HG03378 (cell line): ENCODE measurements around the gene ANXA9.

ENCODE experiments used
- ATAC-seq: cut with Tn5 transposase; IDR thresholded peaks from one replicate; pipeline ENCODE4 v1.9.1; 2021; ENCODE audit warnings: mild to moderate bottlenecking, moderate library complexity; ENCODE audit not compliant: unreplicated experiment

Gene ANXA9

DNA sequence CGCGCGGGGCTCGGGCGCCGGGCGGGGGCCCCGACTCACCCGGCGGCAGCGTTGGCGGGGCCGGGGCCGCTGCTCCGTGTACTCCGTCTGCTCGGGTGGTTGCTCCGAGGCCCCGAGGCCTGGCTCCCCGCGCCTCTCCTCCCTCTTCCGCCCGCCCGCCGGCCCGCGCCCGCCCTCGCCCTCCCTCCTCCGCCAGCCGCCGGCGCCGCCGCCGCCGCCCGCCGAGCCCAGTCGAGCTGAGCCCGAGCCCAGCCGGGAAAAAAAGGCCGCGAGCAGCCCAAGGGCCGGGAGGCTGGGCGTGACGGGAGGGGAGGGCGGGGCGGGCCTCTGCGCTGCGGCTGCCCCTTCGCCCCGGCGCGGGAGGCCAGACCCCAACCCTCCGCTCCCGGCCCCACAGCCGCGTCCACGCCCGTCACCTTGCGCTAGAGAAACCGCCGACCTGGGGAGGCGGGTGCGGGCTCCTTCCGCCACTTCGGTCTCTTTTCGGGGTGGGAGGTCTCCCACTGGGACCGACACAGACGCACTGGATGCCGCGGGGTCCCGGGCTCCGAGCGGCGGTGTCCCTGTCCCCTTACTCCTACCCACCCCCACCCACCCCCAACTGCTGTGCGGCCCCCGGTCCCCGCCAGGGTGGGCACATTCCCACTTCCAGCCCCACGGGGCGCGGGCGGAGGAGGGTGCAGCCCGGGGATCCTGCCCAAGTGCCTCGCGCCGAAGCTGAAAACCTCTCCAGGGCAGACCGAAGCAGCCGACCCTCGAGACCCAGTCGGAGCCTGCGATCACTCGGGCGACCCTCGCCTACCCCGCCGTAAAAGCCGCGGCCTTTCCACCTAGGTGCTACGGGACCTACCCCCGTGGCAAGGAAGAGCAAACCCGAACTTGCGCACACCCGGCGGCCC, 7.3 kb upstream of the ANXA9 start, which contains the start of gene CERS2:
CERS2 (minus strand) TSS at position 256 of the 899 bp plus-strand sequence. CDS start 5,745 bp downstream, outside the sequence.
- no peak for ATAC-seq

DNA sequence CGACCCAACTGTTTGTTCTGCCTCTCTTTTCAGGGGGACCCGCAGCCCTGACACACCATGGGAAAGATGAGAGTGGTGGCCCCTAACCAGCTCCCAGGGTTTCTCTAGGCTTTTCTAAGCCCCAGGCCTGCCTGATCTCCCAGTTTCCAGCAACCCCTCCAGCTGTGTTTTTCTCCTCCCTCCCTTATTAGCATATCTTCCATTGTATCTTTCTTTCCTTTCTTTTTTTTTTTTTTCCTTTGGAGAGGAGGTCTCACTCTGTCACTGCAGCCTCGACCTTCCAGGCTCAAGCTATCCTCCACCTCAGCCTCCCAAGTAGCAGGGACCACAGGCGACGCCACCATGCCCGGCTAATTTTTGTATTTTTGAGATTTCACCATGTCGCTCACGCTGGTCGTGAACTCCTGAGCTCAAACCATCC, 5.7 kb upstream of the ANXA9 start:
- ATAC-seq, result no peak

DNA sequence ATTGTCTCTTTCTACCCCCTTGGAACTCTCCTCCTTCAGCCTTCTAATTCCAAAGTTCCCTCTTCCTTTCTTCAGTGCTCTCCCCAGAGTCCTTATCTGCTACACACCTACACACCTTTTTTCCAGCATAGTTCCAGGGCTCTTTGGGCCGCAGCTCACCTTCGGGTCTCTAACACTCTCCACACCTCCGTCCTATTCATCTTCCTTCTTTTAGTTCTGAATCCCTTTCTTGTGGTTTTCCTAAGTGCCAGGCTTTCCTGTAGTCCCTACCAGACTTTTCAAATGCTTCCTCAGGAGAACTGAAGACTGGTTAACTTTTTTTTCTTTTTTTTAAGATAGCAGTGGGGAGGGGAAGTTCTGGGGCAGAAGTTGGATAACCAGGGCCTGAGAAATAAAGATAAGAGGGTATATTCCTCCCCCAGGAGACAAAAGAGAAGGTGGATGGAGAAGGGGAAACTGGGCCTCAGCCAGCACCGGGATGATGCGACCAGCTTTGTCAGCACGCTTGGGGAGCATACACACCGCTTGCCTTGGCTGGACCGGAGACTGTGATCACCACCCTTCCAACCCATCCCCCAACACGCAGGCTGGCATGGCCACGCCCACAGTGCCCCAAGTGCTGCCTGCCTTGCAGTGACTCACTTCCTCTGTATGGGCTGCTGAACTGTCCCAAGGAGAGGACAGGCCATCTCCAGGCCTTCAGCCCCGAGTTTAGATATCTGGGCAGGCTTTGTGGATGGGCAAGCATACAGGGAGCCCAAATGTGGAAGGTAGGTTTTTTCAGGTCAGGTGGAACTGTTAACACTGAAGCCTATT, 5.0 kb upstream of the ANXA9 start:
- ATAC-seq, result no peak

DNA sequence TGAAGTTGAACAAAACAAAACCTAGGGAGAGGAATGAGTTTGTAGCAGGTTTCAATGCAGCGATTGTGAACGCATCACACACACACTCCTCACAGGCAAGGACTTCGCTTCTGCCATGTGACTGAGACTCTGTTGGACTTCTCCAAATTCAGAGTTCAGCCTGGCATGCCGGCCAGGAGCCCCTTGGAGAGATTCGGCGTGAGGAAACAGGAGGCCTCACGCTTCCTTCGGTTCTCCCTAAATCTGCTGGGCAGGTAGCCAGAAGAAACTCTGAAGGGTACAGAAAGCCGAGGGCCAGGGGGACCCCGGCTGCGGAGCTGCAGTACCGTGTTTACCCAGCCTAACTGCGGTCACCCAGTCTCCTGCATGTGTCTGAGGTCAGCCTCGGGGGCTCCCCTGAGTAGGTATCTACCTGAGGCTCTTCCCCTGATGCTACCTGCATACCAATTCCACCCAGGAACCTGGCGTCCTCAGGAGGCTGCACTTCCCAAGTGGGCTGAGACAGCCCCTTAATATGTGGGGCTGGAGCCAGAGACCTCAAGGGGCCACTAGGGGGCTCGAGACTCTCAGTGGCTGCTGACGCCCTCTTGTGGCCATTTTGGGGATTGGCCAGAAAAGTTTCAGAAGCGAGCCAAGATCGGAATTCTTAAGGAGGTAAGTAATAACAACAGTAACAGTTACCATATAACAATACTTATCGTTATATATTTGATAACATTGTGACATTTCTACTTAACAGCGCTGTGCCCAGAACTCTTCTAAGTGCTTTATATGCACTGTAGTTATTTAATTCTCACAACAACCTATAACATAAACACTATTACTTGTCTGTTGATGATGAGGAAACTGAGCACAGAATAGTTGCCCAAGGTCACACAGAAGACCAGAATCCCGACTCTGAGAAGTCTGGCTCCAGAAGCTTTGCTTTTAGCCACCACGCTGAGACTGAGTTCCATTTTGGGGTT, 2.7 kb upstream of the ANXA9 start:
- peak; percentile 49 for ATAC-seq

DNA sequence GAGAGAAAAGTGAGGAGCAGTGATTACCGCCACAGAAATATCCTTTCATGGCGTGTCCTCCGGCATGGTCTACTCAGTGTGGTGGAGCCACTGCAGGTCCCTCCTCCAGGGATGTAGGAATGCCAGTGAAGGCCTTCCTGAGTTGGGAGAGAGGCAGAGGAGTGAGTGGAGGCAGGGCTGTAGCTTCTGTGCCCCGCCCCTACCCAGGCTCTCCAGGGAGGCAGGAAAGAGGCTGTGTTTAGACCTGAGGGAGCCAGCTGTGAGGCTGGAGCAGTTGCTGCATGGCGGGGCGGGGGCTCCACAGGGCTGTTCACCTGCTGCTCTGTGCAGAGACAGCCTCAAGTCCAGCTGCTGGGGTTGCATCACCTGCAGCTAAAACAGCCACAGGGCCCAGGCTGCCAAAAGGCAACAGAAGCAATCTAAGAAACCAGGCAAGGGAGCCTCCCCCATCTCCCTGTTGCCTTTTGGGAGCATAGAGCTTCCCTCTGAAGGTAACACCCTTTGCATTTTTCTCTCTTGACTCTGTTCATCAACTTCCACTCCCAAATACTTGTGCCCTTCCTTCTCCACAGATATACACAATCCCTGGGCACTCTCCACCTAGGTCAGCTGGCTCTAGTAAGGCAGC, 801 bp upstream of the ANXA9 start:
- ATAC-seq, result no peak

DNA sequence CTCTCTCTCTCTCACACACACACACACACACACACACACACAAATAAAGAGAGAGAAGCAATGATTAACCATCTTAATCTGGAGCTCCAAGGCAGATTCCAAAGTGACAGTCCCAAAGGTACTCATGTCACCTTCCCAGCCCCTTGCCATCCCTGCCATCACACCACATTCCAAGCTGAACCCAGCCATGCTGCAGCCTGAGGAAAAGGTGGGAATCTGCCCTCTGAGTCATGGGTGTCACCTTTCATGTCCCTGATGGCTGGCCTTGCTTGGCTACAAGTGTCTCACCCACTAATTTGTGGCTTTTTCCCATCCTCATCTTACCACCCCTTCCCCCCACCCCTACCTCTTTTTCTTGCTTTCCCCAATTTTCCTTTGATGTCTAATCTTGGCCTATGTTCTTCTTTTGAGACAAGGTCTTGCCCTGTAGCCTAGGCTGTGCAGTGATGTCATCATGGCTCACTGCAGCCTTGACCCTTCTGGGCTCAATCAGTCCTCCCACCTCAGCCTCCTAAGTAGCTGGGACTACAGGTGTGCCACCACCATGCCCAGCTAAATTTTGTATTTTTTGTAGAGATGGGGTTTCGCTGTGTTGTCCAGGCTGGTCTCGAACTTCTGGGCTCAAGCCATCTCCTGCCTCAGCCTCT, 3.2 kb downstream of the ANXA9 start:
- ATAC-seq, result no peak

DNA sequence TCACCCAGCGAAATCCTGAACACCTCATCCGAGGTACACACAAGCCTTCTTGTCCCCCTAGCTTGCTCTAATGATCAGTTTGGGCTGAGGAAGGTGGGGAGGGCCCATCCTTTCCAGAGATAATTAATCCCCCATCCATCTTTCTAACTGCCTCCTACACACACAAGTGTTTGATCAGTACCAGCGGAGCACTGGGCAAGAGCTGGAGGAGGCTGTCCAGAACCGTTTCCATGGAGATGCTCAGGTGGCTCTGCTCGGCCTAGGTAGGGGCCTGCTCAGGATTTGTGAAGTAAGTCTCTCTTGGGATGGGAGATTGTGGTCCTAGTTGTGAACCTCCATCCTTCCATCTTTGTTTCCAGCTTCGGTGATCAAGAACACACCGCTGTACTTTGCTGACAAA, 5.8 kb downstream of the ANXA9 start:
- ATAC-seq, result no peak

DNA sequence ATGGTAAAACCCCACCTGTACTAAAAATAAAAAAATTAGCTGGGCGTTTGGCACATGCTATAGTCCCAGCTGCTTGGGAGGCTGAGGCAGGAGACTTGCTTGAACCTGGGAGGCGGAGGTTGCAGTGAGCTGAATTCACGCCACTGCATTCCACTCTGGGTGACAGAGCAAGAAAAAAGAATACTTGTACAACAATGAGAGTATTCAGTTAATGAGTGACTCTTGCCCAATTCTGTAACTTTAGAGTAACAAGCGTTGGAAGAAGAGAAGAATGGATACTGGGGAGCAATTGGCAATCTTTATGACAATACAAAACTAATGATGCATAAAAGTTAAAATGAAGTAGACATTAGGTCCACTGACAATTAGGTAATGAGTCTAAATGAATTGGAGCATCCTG, 10.5 kb downstream of the ANXA9 start:
- ATAC-seq, result no peak

DNA sequence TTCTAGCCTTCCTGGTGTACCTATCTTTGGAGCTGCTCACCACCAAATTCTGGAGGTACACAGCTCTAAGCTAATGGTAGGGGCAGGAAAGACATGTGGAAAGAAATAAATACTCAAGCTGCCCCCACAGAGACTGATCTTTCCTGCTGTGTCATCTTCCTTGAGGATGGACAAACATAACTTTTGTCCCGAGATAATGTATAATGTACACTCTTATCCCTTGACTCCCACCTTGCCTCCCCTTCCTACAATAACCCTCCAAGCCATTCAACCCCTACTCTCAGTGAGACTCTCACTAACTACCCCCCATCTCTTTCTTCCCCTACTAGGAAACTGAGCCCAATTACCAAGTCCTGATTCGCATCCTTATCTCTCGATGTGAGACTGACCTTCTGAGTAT, 12.2 kb downstream of the ANXA9 start:
- ATAC-seq, result no peak

DNA sequence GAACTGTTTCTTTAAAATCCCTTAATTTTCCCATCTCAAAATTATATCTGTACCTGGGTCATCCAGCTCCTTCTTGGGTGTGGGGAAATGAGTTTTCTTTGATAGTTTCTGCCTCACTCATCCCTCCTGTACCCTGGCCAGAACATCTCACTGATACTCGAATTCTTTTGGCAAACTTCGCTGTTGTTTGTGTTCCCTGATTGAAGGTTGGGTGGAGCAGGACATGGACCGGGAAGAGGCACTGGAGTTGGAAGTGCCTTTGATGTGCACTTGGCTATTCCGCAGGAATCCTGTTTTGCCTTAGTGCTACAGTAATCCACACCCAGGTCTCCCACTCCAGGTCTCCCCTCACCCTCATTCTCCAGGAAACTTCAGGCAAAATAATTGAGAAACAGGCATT, 13.4 kb downstream of the ANXA9 start:
- ATAC-seq, result no peak

DNA sequence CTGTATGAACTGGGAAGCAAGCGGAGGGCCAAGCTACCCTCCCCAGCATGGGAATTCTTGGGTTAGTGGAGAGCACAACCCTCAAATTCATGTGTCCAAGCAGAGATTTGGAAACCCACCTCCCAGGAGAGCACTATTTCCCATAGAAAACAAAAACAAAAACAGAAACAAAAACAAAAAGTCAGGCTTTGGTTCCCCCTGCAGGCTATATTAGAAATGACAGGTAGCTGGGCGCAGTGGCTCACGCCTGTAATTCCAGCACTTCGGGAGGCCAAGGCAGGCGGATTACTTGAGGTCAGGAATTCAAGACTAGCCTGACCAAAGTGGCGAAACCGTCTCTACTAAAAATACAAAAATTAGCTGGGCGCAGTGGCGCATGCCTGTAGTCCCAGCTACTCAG, 13.8 kb downstream of the ANXA9 start:
- no peak for ATAC-seq

DNA sequence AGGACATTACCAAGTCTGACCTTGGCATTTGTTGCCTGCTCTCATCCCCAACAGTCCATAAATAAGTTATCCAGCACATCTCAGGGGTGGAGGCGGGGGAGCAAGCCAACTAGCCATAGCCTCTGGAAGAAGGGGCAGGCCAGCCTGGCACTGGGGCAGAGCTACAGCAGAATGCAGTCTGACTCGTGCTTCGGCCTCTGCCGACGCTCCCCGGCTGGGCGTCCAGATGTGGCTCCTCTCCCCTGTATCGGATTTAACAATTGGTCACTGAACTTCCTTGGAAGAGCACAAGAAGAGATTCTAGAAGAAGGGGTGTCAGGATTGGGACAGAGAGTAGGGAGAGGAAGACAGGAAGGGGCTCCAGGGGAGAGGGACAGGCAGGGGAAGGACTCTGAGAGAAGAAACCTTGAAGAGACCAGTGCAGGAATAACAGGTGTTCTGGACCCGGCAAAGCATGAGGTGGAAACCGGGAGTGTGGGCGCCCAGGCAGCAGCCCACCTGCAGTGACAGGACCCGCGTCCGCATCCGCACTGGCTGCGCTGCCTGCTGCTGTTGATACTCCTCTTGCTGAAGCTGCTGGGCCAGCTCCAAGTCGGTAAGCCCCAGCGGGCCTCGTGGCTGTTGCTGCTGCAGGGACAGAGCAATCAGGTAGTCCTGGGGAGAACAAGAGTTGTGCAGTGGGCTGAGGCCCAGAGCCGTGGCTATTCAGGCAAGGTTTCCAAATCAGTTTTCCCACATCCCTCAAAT, 15.2 kb downstream of the ANXA9 start:
- no peak for ATAC-seq

DNA sequence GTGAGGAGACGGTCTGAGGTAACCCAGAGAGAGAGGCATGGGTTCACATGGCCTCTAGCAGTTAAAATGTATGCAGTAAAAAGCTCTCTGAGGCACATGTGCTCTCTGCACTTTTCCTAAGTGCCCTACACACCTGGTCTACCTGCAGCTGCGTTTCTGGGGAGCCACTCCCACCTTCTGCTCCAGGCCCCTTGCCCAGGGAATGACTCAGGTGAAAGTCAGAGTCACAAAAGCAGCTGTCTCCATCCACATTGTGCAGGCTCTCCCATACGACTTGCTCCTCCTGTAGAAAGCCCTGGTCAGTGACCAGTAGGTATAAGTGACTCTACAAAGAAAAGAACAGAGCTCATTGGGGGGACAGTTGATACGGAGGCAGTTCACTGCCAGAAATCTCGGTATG, 15.9 kb downstream of the ANXA9 start:
- ATAC-seq, result no peak

DNA sequence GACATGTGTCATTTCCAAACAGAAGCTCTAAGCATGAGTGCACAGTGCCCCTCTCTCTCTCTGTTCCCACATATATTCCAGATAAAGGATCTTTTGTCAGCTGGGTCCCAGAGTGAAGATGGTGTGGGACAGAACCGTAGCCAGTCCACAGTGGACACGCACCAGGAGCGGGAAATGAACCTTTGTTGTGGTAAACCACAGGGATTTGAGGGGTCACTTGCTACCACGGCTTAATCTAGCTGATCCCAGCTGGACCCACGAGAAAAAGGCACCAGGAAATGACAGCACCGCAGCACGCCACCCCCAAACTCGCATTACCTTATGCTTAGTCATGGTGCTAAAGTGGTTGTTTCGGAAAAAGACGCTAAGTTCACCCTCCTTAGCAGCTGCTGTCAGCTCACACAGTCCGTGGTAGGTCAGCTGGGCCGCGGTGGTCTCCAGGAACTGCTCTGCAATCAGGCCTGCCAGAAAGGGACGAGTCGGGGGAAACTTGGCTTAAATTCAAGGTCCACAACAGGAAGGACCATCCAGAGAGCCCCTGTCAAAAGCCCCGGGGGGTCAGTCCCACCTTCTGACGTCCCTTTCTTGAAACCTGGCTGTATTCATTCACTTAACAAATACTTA, 17.1 kb downstream of the ANXA9 start:
- ATAC-seq, result no peak

DNA sequence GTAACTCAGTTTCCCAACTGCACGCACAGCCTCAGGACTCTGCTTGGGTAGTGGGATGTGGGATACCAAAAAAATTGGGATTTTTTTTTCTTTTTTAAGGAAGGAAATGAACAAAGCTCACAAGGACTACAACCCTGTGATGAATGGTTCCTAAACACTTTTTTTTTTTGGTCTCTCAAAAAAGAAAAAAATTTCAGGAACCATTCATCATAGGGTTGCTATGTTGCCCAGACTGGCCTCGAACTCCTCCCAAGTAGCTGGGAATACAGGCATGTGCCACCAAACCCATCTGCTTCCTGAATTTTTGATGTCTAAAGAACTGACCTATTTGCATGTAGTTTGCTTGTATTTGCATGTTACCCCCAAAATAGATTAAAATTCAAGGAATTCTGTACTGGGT, 17.8 kb downstream of the ANXA9 start:
- no peak for ATAC-seq

DNA sequence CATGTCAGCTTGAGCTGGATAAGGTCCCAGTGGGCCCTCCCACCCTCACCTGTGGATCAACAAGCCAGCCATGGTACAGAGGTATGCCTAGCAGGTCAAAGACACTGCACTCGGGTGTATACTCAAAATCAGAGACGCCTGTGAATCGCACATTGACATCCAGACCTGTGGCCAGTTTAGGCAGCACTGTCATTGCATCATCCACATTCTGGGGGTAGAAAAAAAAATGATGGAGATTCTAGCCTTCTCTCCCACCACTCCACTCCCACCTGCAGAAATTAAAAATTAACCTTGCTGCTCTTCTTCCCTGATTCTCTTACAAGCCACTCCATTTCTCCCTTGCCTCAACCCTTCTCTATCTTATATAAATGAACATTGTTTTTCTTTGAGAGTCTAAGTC, 18.3 kb downstream of the ANXA9 start:
- no peak for ATAC-seq

DNA sequence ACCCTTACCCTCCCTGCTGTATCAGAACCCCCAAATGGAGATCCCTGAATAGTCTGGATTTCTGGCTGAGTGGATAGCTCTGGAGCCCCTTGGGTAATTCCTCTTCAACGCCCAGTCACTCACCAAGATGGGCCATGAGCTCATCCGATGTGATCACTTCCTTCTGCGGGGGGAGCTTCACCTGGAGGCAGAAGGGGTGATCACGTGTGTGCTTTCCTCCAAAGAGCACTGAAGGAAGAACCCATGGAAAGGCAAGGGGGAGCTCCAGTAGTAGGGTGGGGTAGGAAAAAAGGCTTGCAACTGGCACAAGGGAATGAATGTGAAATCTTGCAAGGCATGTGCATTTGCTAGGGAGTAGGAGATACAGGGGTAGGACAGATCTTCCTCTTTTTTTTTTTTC, 19.5 kb downstream of the ANXA9 start:
- ATAC-seq, result no peak

DNA sequence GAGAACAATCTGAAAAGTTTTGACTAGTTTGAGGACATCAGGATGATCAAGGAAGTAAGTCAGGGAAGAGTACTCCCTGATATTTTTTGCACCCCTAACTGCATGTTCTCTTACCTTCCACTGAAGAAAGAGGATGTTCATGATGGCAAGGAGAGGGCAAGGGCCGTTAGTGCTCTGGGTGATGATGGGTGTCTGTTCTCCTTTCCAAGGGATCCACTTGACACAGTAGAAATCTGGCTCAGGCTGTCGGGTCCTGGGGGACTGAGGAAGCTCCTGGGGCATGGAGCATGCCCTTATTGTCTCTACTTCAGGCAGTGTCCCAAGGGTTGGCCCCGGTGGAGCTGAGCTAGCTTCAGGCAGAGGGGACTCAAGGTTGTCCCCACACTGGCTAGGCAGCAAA, 20.0 kb downstream of the ANXA9 start:
- ATAC-seq, result no peak

DNA sequence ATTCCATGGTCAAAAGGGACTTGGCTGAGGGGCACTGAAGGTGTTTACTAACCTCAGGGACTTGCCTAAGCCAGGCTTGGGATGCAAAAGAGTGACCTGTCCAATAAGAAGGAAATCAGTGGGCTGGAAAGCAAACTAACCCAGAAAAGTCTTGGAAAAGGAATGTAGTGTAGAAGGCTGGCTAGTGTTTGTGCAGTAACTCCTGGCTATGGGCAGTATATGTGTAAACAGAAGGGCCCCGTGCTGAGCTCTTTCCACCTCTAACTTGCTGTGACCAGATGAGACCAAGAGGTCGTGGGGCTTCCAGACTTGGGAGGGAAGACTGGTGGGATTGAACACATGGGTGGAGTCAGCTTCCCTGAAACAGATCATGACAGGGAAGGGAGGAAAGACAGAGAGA, 20.5 kb downstream of the ANXA9 start:
- ATAC-seq, result no peak
